K562 (cell line): ENCODE measurements around the gene MAGI1. TPM values are rescaled to one million over a fixed set of nuclear protein-coding genes. Genes with fewer than 3 reads are reported as not detected.

Source experiments
- ARID4B ChIP-seq: sonication (generic); formaldehyde crosslinking; IDR thresholded peaks from 2 replicates; pipeline ENCODE4 v1.8.0; 2022; ENCODE audit warnings: mild to moderate bottlenecking, missing genetic modification reagents
- HNRNPLL ChIP-seq: fragments of 200-400 bp; formaldehyde crosslinking; IDR thresholded peaks from 2 replicates; pipeline ENCODE4 v1.6.1; 2017; ENCODE audit warnings: low read length, low read depth, mild to moderate bottlenecking; ENCODE audit not compliant: poor library complexity, severe bottlenecking
- LCOR ChIP-seq: sonication (generic); formaldehyde crosslinking; IDR thresholded peaks from 2 replicates; pipeline ENCODE4 v1.8.0; 2022; ENCODE audit warnings: mild to moderate bottlenecking, missing genetic modification reagents
- MCM3 ChIP-seq: fragments of 450-650 bp; IDR thresholded peaks from 2 replicates; pipeline ENCODE4 v1.6.1; 2016
- NCOA1 ChIP-seq: fragments of 450-650 bp; IDR thresholded peaks from 2 replicates; pipeline ENCODE4 v1.6.1; 2016; ENCODE audit warnings: low read depth
- PHF8 ChIP-seq: fragments of 200-600 bp; sonication (generic); IDR thresholded peaks from 2 replicates; pipeline ENCODE4 v1.6.1; 2012; ENCODE audit warnings: mixed run types, mild to moderate bottlenecking, inconsistent platforms, low read length, moderate library complexity, borderline replicate concordance
- PML ChIP-seq: IDR thresholded peaks from 2 replicates; pipeline ENCODE4 v1.6.1; 2012; ENCODE audit warnings: low read length, inconsistent platforms
- TEAD4 ChIP-seq, 2 experiments: sonication (generic) in 1 of 2; formaldehyde crosslinking in 1 of 2; IDR thresholded peaks; 2 replicates each; pipeline versions ENCODE4 v1.6.1 to v1.8.0; 2012 to 2022; ENCODE audit warnings: borderline replicate concordance in 1 of 2, inconsistent platforms in 1 of 2, low read length in 1 of 2, mild to moderate bottlenecking in 1 of 2, missing genetic modification reagents in 1 of 2
- USF1 ChIP-seq: sonication (generic); formaldehyde crosslinking; IDR thresholded peaks from 2 replicates; pipeline ENCODE4 v1.9.0; 2022; ENCODE audit warnings: mild to moderate bottlenecking, missing genetic modification reagents
- YBX1 ChIP-seq: fragments of 450-650 bp; IDR thresholded peaks from 2 replicates; pipeline ENCODE4 v1.7.1; 2016; ENCODE audit warnings: mild to moderate bottlenecking
- ZFP91 ChIP-seq: sonication (generic); formaldehyde crosslinking; IDR thresholded peaks from 2 replicates; pipeline ENCODE4 v1.8.0; 2022; ENCODE audit warnings: mild to moderate bottlenecking, missing genetic modification reagents
- polyA plus RNA-seq, 8 experiments: library from polyadenylated mRNA; depleted of rRNA in 4 of 8; stranded (reverse) in 5 of 8; unstranded in 3 of 8; fragments of >200 nt; fragmentation: Nextera tagmentation in 2 of 8; fragmentation: Illumina TruSeq in 1 of 8; extraction: Ambion mirVana in 2 of 8; extraction: Trizol in 1 of 8; gene quantifications; 2 replicates each; pipeline versions ENCODE4 v1.2.1 to v1.2.3, GENCODE V29; 2011 to 2014; ENCODE audit warnings: inconsistent platforms in 1 of 8, missing spikeins in 1 of 8
- total RNA-seq, 7 experiments: library from RNA; depleted of rRNA in 6 of 7; stranded (reverse); fragments of >200 nt in 6 of 7; fragmentation: Illumina TruSeq in 2 of 7; extraction: Trizol in 2 of 7; gene quantifications; 2 replicates each; pipeline versions ENCODE4 v1.2.1 to v1.2.3, GENCODE V29; 2011 to 2021; ENCODE audit warnings: low replicate concordance in 1 of 7
- TF ChIP-seq, protein P1 (sequence below): fragments of 250-450 bp; sonication (Bioruptor Pico); IDR thresholded peaks from 2 replicates; pipeline ENCODE4 v1.5.0; 2021
- TF ChIP-seq, protein P2 (sequence below), 2 experiments: fragments of 450-650 bp in 1 of 2; sonication (generic) in 1 of 2; formaldehyde crosslinking in 1 of 2; IDR thresholded peaks in 1 of 2; conservative IDR thresholded peaks in 1 of 2; 2 replicates each; pipeline versions ENCODE4 v1.6.1 to v1.8.1; 2016 to 2023; ENCODE audit warnings: mild to moderate bottlenecking in 2 of 2, moderate library complexity in 2 of 2, inconsistent platforms in 1 of 2, missing genetic modification reagents in 1 of 2
- TF ChIP-seq, protein P3 (sequence below), 3 experiments: IDR thresholded peaks in 2 of 3; conservative IDR thresholded peaks in 1 of 3; 2 replicates each; pipeline ENCODE4 v1.5.1; 2011 to 2012; ENCODE audit warnings: low read length in 3 of 3, mild to moderate bottlenecking in 3 of 3, control low read depth in 2 of 3, improper control_type of control experiment in 1 of 3, inconsistent platforms in 1 of 3, low read depth in 1 of 3, mixed read lengths in 1 of 3, moderate library complexity in 1 of 3; ENCODE audit not compliant: insufficient read depth in 2 of 3

MAGI1 gene
- total and polyA plus RNA-seq, 9 of the 15 experiments (the other 6 are each of a cell fraction or from before 2014, with no cell fraction given): 7.8 to 59.4 (median 43.2) TPM

DNA sequence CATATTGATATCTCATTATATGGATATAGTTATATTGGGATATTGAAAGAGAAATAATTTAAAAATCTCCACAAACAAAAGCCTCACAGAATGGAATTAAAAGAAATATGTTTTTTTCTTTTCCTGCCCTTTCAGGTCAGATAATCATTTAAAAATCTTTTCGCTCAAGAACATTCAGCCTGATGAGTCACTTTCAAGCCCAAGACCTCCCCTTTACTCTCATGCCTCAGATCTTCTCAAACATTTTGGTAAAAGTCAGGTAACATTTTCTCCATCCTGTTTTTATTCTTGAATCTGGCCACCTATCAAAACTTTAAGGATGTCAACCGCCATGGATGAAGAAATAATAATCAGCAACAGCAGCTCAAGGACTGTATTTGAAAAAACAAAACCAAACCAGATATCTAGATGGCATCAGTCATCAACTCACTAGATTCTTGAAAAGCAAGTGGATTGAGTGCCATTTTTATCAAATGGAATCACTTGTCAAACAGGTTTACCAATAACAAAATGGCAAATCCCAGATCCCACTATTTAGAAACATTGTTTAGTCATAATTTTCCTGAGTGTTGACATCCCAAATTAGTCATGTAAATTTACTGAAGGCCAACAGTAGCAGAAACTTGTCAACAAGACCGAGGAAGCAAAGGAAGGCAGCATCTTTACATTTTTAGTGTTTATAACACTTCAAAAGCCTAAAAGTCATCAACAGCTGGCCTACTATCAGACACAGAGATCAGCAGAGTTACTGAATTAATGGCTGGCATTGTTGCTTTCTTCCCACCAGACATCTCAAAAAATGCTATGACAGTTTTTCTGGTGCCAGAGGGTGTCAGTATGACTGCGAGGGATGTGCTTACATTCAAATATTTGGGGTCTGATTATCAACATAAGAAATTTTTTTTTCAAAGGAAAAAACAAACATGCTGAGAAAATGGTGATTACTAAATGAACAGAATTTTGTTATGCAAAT, 444.7 kb downstream of the MAGI1 start (continued):
- TF ChIP-seq, protein P1, sequence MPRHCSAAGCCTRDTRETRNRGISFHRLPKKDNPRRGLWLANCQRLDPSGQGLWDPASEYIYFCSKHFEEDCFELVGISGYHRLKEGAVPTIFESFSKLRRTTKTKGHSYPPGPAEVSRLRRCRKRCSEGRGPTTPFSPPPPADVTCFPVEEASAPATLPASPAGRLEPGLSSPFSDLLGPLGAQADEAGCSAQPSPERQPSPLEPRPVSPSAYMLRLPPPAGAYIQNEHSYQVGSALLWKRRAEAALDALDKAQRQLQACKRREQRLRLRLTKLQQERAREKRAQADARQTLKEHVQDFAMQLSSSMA (CRISPR knock-in tag): no peak
- TF ChIP-seq PHF8 (no peak), ARID4B (CRISPR knock-in tag) (no peak), LCOR (CRISPR knock-in tag) (no peak), NCOA1 (no peak), ZFP91 (CRISPR knock-in tag) (no peak), TEAD4 (IDR thresholded peaks at IDR 0.05; ENCODE audit: low read length) (no peak), TEAD4 (CRISPR knock-in tag; IDR thresholded peaks at IDR 0.05; ENCODE audit: borderline replicate concordance) (no peak), MCM3 (no peak), PML (no peak), YBX1 (no peak), HNRNPLL (no peak), USF1 (CRISPR knock-in tag) (no peak)
- TF ChIP-seq, protein P2, sequence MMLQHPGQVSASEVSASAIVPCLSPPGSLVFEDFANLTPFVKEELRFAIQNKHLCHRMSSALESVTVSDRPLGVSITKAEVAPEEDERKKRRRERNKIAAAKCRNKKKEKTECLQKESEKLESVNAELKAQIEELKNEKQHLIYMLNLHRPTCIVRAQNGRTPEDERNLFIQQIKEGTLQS (IDR thresholded peaks at IDR 0.05): peak; percentile 75
- TF ChIP-seq, protein P2 (CRISPR knock-in tag; conservative IDR thresholded peaks at IDR 0.05): no peak
- TF ChIP-seq, protein P3, sequence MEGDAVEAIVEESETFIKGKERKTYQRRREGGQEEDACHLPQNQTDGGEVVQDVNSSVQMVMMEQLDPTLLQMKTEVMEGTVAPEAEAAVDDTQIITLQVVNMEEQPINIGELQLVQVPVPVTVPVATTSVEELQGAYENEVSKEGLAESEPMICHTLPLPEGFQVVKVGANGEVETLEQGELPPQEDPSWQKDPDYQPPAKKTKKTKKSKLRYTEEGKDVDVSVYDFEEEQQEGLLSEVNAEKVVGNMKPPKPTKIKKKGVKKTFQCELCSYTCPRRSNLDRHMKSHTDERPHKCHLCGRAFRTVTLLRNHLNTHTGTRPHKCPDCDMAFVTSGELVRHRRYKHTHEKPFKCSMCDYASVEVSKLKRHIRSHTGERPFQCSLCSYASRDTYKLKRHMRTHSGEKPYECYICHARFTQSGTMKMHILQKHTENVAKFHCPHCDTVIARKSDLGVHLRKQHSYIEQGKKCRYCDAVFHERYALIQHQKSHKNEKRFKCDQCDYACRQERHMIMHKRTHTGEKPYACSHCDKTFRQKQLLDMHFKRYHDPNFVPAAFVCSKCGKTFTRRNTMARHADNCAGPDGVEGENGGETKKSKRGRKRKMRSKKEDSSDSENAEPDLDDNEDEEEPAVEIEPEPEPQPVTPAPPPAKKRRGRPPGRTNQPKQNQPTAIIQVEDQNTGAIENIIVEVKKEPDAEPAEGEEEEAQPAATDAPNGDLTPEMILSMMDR (IDR thresholded peaks at IDR 0.05 in 2 of 3, conservative IDR thresholded peaks at IDR 0.05 in 1 of 3; ENCODE audit: insufficient read depth in 2 of 3, low read depth in 1 of 3, low read length in 3 of 3): peak in 2 of 3 experiments; percentile 1 to 32; a peak in 2 of 6 replicates
